HG03108 (cell line): Measurements from ENCODE around the gene GYG1.

Source experiments
- ATAC-seq: cut with Tn5 transposase; IDR thresholded peaks from one replicate; pipeline ENCODE4 v1.9.1; 2021; ENCODE audit warnings: moderate library complexity; ENCODE audit not compliant: unreplicated experiment

GYG1 gene

DNA sequence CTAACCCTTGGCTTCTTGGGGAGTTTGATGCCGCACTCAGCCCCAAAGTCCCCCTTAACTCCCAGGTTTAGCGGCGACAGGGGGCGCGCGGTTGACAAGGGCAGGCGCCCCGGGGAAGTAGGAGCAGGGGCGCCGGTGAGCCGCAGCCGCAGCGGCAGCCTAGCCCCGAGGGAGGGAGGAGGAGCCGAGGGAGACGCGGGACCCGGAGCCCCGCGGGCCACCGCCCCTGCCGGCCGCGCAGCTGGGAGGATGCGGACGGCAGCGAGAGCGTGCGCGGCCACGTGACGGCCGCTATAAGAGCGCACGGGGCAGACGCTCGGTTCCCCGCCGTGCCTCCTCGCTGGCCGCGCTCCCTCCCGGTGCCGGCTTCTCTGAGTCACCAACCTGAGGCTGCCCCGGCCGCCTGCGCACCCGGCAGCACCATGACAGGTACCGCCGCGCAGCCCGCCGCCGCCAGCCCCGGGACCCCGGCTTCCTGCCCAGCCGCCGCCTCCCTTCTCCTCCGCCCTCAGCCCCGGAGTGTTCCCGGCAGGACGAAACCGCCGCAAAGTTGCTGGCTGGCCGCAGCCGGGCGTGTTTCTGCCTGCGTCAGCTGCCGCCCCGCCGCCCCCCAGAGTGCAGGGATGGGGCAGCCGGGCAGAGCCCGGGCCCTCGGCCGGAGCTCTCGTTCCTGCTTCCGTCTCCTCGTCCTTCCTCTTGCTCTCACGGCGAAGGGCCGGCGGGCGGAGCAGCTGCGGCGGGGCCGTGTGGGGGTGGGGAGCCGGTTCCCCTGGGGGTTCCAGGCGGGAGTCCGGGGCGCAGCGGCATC is at the start of gene GYG1:
Gene GYG1, plus strand, starts transcription at position 322 of the 808 bp plus-strand sequence. Its CDS starts 101 bp downstream, at position 423.
- ATAC-seq = peak; percentile 80

- ATAC-seq = peak; percentile 87
Observed at GRCh38 chr3:148943506-148944205, 47.7 kb upstream of the GYG1 start.

DNA sequence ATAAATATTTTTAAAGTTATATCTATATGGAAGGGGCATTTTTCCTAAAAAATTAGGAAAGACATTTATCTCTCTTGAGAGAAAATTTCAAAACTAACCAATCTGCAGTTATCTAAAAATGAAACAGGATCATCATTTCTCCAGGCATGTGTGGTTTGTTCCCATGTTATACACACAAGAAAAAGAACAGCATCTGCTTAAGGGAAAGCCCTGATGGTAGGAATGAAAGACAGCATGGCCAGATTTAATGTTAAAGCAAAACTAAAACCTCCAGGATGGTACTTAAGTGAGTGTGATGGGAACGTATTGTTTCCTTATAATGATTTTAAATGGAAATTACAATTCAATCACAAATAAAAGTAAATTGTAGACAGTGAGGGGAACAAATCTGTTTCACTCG is 46.2 kb upstream of the GYG1 start:
- no peak for ATAC-seq

DNA sequence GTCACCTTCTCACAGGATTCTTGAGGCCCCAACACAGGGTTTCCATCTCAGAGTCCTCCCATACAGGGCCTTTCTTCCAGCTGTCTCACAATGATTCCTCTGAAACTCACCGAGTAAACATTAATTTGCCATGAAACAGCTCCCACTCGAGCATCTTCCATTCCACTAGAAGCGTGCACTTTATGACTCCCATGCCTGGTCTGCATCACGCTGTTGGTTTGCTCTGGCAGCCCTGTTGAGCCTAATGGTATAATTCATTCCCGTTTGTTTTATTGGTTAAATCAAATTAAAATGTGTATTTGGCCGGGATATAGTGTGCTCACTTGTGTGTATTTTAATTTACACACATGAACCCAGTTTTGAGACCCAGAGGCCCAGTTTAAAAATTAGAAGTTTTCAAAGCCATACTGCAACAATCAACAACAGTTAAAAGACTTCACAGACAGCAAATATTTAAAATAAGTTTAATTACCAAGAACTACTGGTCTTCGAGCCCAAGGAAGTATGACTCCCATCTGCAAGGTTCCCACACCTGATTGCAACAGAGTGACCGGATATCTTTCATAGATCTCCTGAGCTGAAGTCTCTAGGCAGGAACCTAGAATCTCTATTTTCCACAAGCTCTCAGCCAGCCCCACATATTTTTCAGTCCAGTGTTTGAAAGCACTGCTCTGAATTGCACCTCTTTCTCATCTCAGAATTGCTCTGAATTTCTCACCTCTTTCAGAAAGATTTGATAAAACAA is 42.3 kb upstream of the GYG1 start:
- ATAC-seq = no peak

GRCh38 chr3:148950806-148951205 is 40.5 kb upstream of the GYG1 start:
- no peak for ATAC-seq

GRCh38 chr3:148951599-148952361 is 39.6 kb upstream of the GYG1 start:
- ATAC-seq = no peak

- no peak for ATAC-seq
Observed at GRCh38 chr3:148953094-148953493, 38.2 kb upstream of the GYG1 start.

DNA sequence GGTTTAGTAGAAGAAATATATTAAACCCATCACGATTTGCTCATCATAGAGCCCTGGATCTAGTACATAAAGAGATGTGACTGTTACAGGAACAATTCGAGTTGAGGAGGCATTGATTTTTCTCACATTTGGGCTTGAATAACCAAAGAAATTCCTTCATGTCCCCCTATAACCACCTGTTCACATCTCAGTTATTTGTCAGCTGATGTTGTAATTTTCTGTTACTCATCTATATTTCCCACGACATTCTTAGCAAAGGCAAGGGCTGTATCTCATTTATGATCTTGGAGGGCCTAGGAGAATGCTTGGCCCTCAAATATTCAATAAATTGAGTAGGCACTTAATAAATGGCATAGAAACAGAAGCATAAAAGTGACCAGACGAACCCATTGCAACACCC is 36.4 kb upstream of the GYG1 start:
- no peak for ATAC-seq

DNA sequence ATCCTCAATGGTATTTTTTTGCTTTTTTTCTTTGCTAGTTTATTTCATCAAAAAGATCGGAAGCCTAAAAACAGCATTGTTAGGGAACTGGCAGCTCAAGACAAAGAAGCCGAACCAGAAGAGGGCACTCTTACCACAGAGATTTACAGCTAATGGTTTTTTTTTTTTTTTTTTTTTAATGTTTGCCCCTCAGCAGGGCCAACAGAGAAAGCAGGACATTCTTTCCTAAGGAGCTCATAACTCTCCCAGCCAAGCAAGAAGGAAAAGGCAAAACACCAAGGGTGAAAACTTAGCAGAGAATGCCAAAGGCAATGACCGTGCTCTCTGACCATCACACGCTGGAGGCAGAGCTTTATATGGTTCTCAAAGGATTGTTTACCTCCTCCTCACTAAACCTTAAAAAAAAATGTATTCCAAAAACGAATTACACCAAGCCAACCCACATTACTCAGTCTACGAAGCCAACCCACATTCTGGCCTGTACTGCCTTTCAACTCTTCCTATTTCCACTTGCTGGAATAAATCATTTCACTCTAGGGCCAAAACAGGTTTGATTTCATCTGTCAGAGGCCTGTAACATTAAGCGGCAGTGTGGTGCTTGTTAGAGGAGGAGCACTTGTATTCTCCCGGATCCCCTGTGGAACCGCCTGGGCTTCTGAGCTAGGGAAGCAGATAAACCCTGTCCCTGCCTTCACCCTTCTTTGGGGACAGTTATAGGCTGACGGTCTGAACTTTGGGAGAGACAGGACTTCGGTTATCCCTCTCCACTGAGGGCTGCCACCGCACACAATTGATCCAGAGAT is 35.6 kb upstream of the GYG1 start:
- no peak for ATAC-seq

- no peak for ATAC-seq
Observed at GRCh38 chr3:148957586-148957985, 33.8 kb upstream of the GYG1 start.

DNA sequence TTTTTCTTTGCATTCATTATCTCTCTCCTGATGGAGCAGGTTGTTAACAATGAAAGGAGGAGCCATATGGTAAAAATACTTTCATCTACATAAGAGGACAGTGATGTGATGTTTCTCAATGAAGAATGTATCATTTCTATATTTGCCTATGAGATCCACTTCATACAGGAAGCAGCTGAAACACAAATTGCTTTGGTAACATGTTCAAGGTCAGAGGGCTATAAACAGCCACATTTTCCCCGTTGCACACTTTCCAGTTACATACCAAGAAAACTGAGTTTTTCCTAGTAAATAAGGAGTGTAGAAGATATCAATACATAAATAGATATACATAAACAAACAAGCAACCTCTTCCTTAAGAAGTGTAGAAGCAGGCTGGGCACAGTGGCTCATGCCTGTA is 32.6 kb upstream of the GYG1 start:
- no peak for ATAC-seq

DNA sequence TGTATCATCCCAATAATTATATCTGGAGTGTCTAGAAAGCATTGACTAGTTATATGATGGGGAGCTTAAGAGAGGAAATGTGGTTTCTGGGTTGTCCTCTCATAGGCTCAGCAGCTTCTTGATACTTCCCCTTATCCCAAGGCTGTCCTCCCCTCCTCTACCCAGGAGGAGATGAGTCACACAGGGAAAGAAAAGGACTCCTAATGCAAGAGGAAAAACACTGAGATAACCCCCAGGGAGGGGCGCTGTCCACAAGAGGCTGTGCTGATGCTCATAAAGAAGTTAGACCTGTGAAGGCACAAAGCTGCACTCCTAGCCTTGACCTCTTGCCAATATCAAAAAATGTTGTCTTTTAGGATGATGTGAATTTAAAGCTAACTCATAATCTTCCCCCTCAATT is 28.8 kb upstream of the GYG1 start:
- ATAC-seq = no peak

GRCh38 chr3:148964809-148965208 is 26.5 kb upstream of the GYG1 start:
- ATAC-seq = no peak

DNA sequence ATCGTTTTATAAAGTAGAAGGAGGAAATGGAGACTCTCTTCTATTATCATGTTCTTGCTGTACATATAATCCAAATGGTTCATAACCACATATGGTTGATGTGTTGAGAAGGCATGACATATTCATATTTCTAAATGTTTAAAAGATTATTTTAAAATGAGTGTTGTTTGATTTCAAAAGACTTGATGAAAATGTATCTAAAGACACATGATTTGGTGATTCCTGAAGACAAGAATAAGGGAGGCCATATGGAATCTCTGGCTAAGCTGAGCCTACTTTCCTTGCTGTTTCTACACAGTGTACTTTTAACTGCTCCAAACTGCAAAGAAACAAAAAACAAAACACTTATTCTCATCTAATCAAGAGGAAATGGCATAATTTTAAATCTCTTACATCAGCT is 23.0 kb upstream of the GYG1 start:
- no peak for ATAC-seq

DNA sequence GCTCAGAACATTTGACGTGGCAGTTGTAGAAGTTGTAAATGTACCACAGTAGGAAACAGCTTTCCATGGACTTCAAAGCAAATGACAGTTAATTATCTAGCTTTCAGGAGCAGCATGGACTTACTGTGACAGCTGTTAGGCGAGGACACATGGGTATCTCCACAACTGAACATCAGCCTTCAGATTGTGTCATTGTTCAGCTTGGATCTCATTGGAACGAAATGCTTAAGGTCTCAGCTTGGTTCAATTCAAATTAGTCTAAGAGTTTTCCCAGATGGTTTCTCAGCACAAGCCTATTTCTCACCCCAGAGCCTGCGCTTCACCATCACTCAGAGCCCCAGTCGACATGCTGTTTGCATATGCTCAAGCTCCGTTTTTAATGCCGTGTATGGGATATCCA is 21.1 kb upstream of the GYG1 start:
- no peak for ATAC-seq

- ATAC-seq = no peak
Observed at GRCh38 chr3:148971401-148972163, 19.8 kb upstream of the GYG1 start.

DNA sequence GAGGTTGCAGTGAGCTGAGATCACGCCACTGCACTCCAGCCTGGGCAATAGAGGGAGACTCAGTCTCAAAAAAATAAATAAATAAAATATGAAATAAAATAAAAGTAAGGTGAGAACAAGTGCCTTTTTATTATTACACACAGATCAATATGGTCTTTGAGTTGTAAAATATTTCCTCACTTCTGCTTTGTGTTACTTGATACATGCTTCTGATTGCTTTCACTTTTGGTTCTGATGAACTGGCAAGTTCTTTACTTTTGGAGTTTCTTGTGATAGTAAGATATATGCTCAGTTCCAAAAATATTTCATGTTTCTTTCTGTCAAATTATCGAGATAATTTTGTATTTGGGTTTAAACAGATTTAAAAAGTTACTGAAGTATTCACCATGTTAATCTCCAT is 16.6 kb upstream of the GYG1 start:
- ATAC-seq = no peak

DNA sequence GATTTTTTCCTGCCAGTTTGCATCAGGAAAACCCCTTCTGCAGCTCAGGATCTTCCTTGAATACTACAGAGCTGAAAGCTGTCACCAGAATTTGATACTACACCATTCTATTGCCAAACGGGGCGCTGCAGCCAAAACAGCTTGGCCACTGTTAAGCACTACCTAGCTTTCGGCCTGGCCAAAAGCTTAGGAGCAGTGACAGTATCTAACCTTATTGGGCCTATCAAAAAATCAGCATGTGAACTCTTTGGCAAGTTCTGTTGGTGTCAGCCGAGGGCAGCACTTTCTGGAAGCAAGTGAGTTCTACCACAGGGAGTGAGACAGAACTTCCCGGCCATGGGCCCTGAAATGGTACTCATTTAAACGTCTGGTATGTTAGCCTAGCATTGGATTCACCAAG is 16.1 kb upstream of the GYG1 start:
- ATAC-seq = no peak

- no peak for ATAC-seq
Observed at GRCh38 chr3:148975696-148976095, 15.6 kb upstream of the GYG1 start.
